NCI-H1930 (cell line): Measurements from ENCODE around the gene PLEKHA4.
"Not testable (repeated sequence)": the region's sequence is repeated elsewhere in the genome, so short reads cannot be mapped to it uniquely, and the experiment has no call there.

Experiments
- DNase-seq, 2 experiments: peaks; one replicate each; lab custom pipeline; 2025; lab: John Stamatoyannopoulos, UW

The PLEKHA4 gene

GRCh38 chr19:48887861-48888612 is 19.6 kb upstream of the PLEKHA4 start:
- DNase-seq = no peak

DNA sequence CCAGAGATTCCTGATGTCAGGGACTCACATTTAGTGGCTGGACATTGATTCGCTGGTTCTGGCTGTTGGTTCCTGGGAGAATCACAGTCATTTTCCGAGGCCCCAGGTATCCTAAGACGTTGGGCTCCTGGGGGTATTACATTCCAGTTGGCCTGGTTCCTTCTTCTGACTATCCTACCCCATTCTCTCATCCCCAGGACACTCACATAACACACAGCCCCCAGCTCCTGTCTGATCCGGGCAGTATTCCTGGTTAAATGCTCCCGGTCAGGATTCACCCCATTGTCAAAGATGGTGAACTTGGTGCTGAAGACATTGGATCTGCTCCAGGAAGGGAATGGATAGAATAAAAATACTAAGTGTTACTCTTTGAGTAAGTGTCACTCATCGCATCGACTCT is 15.3 kb upstream of the PLEKHA4 start:
- no peak for DNase-seq

GRCh38 chr19:48881741-48882657 is 13.6 kb upstream of the PLEKHA4 start:
- DNase-seq = peak in 1 of 2 experiments; percentile 57

DNA sequence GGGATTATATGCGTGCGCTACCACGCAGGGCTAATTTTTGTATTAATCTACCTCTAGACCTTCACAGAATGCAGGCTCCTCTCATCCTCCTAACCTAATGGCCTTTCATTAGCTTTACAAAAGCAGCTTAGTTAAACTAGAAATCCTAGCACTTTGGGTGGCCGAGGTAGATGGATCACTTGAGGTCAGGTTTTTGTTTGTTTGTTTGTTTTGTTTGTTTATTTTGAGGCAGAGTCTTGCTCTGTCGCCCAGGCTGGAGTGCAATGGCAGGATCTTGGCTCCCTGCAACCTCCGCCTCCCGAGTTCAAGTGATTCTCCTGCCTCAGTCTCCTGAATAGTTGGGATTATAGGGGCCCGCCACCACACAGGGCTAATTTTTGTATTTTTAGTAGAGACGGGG is 11.3 kb upstream of the PLEKHA4 start:
- DNase-seq = not testable (repeated sequence)

DNA sequence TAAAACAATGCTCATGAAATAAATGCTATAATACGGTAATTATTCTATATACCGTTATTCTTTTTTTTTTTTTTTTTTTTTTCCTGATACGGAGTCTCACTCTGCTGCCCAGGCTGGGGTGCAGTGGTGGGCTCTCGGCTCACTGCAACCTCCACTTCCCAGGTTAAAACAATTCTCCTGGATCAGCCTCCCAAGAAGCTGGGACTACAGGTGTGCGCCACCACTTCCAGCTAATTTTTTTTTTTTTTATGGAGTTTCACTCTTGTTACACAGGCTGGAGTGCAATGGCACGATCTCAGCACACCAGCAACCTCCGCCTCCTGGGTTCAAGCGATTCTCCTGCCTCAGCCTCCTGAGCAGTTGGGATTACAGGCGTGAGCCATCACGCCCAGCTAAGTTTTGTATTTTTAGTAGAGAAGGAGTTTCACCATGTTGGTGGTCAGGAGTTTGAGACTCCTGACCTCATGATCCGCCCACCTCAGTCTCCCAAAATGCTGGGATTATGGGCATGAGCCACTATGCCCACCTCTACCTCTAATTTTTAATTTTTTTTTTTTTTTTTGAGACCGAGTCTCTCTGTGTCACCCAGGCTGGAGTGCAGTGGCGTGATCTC is 10.7 kb upstream of the PLEKHA4 start:
- DNase-seq = no peak

- no peak for DNase-seq
Observed at GRCh38 chr19:48878196-48879024, 10.0 kb upstream of the PLEKHA4 start.

- DNase-seq = no peak
Observed at GRCh38 chr19:48877855-48878195, 9.4 kb upstream of the PLEKHA4 start.

GRCh38 chr19:48876043-48876981 is 7.9 kb upstream of the PLEKHA4 start:
- DNase-seq = not testable (repeated sequence)

DNA sequence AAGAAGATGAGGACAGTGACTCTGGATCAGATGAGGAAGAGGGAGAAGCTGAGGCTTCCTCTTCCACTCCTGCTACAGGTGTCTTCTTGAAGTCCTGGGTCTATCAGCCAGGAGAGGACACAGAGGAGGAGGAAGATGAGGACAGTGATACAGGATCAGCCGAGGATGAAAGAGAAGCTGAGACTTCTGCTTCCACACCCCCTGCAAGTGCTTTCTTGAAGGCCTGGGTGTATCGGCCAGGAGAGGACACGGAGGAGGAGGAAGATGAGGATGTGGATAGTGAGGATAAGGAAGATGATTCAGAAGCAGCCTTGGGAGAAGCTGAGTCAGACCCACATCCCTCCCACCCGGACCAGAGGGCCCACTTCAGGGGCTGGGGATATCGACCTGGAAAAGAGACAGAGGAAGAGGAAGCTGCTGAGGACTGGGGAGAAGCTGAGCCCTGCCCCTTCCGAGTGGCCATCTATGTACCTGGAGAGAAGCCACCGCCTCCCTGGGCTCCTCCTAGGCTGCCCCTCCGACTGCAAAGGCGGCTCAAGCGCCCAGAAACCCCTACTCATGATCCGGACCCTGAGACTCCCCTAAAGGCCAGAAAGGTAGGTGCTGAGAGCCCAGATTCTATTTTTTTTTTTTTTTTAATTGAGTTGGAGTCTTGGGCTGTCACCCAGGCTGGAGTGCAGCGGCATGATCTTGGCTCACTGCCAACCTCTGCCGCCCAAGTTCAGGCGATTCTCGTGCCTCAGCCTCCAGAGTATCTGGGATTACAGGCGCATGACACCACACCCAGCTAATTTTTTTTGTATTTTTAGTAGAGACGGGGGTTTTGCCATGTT is 6.1 kb upstream of the PLEKHA4 start:
- DNase-seq = no peak

DNA sequence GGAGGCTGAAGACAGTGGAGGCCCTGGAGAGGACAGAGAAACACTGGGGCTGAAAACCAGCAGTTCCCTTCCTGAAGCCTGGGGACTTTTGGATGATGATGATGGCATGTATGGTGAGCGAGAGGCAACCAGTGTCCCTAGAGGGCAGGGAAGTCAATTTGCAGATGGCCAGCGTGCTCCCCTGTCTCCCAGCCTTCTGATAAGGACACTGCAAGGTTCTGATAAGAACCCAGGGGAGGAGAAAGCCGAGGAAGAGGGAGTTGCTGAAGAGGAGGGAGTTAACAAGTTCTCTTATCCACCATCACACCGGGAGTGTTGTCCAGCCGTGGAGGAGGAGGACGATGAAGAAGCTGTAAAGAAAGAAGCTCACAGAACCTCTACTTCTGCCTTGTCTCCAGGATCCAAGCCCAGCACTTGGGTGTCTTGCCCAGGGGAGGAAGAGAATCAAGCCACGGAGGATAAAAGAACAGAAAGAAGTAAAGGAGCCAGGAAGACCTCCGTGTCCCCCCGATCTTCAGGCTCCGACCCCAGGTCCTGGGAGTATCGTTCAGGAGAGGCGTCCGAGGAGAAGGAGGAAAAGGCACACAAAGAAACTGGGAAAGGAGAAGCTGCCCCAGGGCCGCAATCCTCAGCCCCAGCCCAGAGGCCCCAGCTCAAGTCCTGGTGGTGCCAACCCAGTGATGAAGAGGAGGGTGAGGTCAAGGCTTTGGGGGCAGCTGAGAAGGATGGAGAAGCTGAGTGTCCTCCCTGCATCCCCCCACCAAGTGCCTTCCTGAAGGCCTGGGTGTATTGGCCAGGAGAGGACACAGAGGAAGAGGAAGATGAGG is 5.3 kb upstream of the PLEKHA4 start:
- DNase-seq = no peak

DNA sequence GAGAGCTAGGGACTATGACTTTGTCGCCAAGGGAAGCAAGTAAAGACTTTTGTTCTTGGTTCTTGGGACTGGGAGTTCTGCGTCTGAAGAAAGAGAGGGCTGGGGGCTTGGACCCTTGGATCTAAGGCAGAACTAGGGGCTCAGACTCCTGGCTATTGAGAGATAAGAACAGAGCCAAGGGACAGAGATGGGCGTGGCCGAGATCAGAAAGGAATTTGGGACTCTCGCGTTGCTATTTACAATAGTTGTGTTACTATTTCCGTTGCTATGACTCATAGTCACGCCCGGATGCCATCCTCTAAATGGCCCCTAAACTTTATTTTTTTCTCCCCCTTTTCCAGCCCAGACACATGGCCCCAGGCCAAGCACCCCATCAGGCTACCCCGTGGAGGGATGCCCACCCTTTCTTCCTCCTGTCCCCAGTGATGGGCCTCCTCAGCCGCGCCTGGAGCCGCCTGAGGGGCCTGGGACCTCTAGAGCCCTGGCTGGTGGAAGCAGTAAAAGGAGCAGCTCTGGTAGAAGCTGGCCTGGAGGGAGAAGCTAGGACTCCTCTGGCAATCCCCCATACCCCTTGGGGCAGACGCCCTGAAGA is 4.6 kb upstream of the PLEKHA4 start:
- DNase-seq = peak in 1 of 2 experiments; percentile 31

DNA sequence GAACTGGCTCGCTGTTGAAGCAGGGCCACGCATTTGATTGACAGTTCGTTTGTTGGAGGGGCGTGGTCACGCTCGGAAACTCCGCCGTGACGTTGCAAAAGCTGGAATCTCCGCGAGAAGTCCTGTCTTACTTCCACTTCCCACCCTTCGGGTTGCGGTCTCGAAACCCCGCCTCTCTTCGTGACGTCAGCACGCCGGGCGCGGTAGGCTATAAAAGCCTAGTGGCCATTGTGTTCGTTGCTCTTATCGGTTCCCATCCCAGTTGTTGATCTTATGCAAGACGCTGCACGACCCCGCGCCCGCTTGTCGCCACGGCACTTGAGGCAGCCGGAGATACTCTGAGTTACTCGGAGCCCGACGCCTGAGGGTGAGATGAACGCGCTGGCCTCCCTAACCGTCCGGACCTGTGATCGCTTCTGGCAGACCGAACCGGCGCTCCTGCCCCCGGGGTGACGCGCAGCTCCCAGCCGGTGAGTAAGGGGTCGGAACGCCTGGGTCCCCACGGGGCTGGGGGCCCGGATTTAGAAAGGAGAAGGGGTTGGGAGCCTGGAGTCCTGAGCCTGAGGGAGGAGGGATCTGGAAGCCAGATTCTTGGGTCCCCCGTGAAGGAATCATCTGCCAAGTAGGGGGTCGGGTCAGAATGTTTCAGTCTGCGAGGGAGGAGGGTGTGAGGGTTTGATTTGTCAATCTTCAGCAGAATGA is 3.9 kb upstream of the PLEKHA4 start, which contains the start of gene PPP1R15A:
TSS of gene PPP1R15A (plus strand) at position 240 of the 702 bp plus-strand sequence. CDS start 813 bp downstream, outside the sequence.
- peak; percentile 97 to 99 for DNase-seq

DNA sequence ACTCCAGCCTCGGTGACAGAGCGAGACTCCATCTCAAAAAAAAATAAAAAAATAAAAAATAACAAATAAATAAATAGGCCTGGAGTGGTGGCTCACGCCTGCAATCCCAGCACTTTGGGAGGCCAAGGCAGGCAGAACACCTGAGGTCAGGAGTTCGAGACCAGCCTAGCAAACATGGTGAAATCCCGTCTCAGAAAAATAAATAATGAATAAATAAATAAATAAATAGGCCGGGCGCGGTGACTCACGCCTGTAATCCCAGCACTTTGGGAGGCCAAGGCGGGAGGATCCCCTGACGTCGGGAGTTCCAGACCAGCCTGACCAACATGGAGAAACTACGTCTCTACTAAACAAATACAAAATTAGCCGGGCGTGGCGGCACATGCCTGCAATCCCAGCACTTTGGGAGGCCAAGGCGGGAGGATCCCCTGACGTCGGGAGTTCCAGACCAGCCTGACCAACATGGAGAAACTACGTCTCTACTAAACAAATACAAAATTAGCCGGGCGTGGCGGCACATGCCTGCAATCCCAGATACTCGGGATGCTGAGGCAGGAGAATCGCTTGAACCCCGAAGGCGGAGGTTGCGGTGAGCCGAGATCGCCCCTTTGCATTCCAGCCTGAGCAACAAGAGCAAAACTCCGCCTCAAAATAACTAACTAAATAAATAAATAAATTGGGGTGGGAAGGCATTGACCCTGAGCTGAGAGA is 3.2 kb upstream of the PLEKHA4 start:
- not testable (repeated sequence) for DNase-seq

GRCh38 chr19:48870048-48870447 is 1.6 kb upstream of the PLEKHA4 start:
- DNase-seq = no peak

- no peak for DNase-seq
Observed at GRCh38 chr19:48867746-48868113, 687 bp downstream of the PLEKHA4 start.

DNA sequence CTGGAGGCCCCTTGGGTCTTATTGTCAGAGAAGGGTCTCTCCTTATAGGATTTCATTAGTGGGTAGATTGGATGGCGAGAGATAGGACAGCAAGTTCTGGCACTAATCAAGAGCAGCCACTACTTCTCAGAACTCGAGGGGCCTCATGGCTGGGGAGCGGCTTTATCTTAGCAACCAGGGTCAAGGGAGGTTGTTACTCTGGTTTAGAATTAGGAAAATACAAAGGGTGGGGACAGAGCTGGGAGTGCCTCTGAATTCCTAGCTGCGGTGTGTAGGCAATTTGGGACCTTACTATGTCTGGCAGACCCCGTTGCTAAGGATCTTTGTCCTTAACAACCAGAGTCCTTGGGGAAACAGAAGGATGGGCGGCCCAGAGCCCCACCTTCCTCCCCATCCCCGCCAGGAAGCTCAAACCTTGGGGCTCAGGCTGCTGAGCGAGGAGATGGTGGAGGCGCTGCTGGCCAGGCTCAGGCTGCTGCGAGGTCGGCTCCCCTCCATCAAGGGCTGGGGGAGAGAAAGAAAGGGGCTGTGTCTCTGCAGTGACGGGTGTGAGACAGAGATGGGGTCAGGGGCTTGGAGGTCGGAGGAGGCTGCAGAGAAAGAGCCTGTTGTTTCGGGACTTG is 1.2 kb downstream of the PLEKHA4 start:
- DNase-seq = no peak

GRCh38 chr19:48866692-48867091 is 1.7 kb downstream of the PLEKHA4 start:
- DNase-seq = no peak
